HG03520 (cell line): ENCODE results near the gene TUBB2A.
"Not testable (repeated sequence)": the region's sequence is repeated elsewhere in the genome, so short reads cannot be mapped to it uniquely, and the experiment has no call there.

Experiments
- ATAC-seq: cut with Tn5 transposase; IDR thresholded peaks from one replicate; pipeline ENCODE4 v1.9.1; 2021; ENCODE audit warnings: mild to moderate bottlenecking, moderate library complexity; ENCODE audit not compliant: unreplicated experiment

The TUBB2A gene

GRCh38 chr6:3181105-3181504 lies 23.8 kb upstream of the TUBB2A start:
- no peak for ATAC-seq

- ATAC-seq: not testable (repeated sequence)
These were observed 22.6 kb upstream of the TUBB2A start for GRCh38 chr6:3179945-3180344.

GRCh38 chr6:3178666-3179065 lies 21.3 kb upstream of the TUBB2A start:
- ATAC-seq: not testable (repeated sequence)

GRCh38 chr6:3176562-3177355 lies 19.4 kb upstream of the TUBB2A start:
- ATAC-seq: no peak

GRCh38 chr6:3175715-3176402 lies 18.5 kb upstream of the TUBB2A start:
- no peak for ATAC-seq

- ATAC-seq: not testable (repeated sequence)
These were observed 16.3 kb upstream of the TUBB2A start for GRCh38 chr6:3173636-3174089.

- not testable (repeated sequence) for ATAC-seq
These were observed 15.4 kb upstream of the TUBB2A start for GRCh38 chr6:3172789-3173188.

GRCh38 chr6:3171313-3172175 lies 14.2 kb upstream of the TUBB2A start:
- not testable (repeated sequence) for ATAC-seq

- ATAC-seq: not testable (repeated sequence)
These were observed 13.3 kb upstream of the TUBB2A start for GRCh38 chr6:3170676-3171075.

- not testable (repeated sequence) for ATAC-seq
These were observed 10.7 kb upstream of the TUBB2A start for GRCh38 chr6:3168046-3168445.

GRCh38 chr6:3166535-3167225 lies 9.3 kb upstream of the TUBB2A start:
- ATAC-seq: not testable (repeated sequence)

GRCh38 chr6:3165631-3166534 lies 8.5 kb upstream of the TUBB2A start:
- no peak for ATAC-seq

- no peak for ATAC-seq
These were observed 7.0 kb upstream of the TUBB2A start for GRCh38 chr6:3164388-3164787.

- no peak for ATAC-seq
These were observed 5.9 kb upstream of the TUBB2A start for GRCh38 chr6:3163248-3163594.

- peak; percentile 39 for ATAC-seq
These were observed 5.4 kb upstream of the TUBB2A start for GRCh38 chr6:3162565-3163247.

GRCh38 chr6:3162067-3162497 lies 4.7 kb upstream of the TUBB2A start:
- ATAC-seq: no peak

- no peak for ATAC-seq
These were observed 2.7 kb upstream of the TUBB2A start for GRCh38 chr6:3159805-3160781.
